T-cell (primary cell): ENCODE data around the gene MAP7D2. TPM values are rescaled to one million over a fixed set of nuclear protein-coding genes. Genes with fewer than 3 reads are reported as not detected.
"Not testable (repeated sequence)": the region's sequence is repeated elsewhere in the genome, so short reads cannot be mapped to it uniquely, and the experiment has no call there.

Source experiments
- ATAC-seq, 4 experiments: fragments of 200-7000 bp in 3 of 4; fragments of 150-1000 bp in 1 of 4; cut with Tn5 transposase; replicated peaks in 1 of 4; 1 replicate in 3 of 4; 2 replicates in 1 of 4; pipeline ENCODE4 v1.10.0; 2021; ENCODE audit warnings: moderate library complexity in 3 of 4, mild to moderate bottlenecking in 2 of 4, moderate number of reproducible peaks in 1 of 4
- CTCF ChIA-PET, 2 donors: fragments of 300-600 bp; sonication (Branson Sonifier 250); formaldehyde crosslinking; loops; one replicate each; lab custom pipeline; 2022; ENCODE audit warnings: antibody characterized with exemption in 2 of 2; lab: Charles Lee
- POLR2A ChIA-PET, 2 donors: fragments of 300-600 bp; sonication (Branson Sonifier 250); formaldehyde crosslinking; loops; one replicate each; lab custom pipeline; 2022; ENCODE audit warnings: antibody characterized with exemption in 2 of 2; lab: Charles Lee
- DNase-seq, 35 experiments: peaks; one replicate each; pipeline versions ENCODE4 v3.0.0 to v3.0.0-alpha.2; 2013 to 2023
- H3K27ac ChIP-seq: one replicate; pipeline ENCODE4 v1.5.1; 2013; ENCODE audit warnings: low read length
- H3K27me3 ChIP-seq, 2 experiments: replicated peaks in 1 of 2; 1 replicate in 1 of 2; 2 replicates in 1 of 2; pipeline versions ENCODE4 v1.6.1 to v1.7.0; 2013; ENCODE audit warnings: low read length in 1 of 2, mixed read lengths in 1 of 2; ENCODE audit not compliant: control insufficient read depth in 2 of 2, insufficient read depth in 2 of 2; ENCODE audit errors: extremely low read depth in 1 of 2
- H3K36me3 ChIP-seq, 2 donors: 1 replicate in 1 of 2; 2 replicates in 1 of 2; pipeline versions ENCODE4 v1.6.1 to v1.7.0; 2013; ENCODE audit warnings: low read length in 1 of 2; ENCODE audit not compliant: control insufficient read depth in 2 of 2, insufficient read depth in 1 of 2; ENCODE audit errors: extremely low read depth in 1 of 2
- H3K4me1 ChIP-seq, 2 experiments: 1 replicate in 1 of 2; 2 replicates in 1 of 2; pipeline versions ENCODE4 v1.6.1 to v1.7.0; 2013; ENCODE audit warnings: low read length in 2 of 2, mixed read lengths in 1 of 2; ENCODE audit not compliant: insufficient read depth in 2 of 2, control insufficient read depth in 1 of 2; ENCODE audit errors: extremely low read depth in 1 of 2
- H3K4me3 ChIP-seq, 2 donors: 1 replicate in 1 of 2; 2 replicates in 1 of 2; pipeline versions ENCODE4 v1.5.1 to v1.7.0; 2013; ENCODE audit warnings: mild to moderate bottlenecking in 2 of 2, low read length in 1 of 2, moderate library complexity in 1 of 2; ENCODE audit not compliant: control insufficient read depth in 1 of 2; ENCODE audit errors: extremely low read depth in 1 of 2
- H3K9me3 ChIP-seq: 2 replicates; pipeline ENCODE4 v1.7.0; 2013
- H3K27ac Mint-ChIP-seq, 2 donors: one replicate each; pipeline ENCODE4 v1.8.0; 2020 to 2021; ENCODE audit warnings: mild to moderate bottlenecking in 2 of 2, mixed read lengths in 2 of 2
- H3K27me3 Mint-ChIP-seq, 2 donors: one replicate each; pipeline ENCODE4 v1.8.0; 2021 to 2022; ENCODE audit warnings: mixed read lengths in 2 of 2
- H3K36me3 Mint-ChIP-seq: one replicate; pipeline ENCODE4 v1.8.0; 2021; ENCODE audit warnings: mixed read lengths
- H3K4me1 Mint-ChIP-seq, 3 donors: one replicate each; pipeline ENCODE4 v1.8.0; 2020 to 2022; ENCODE audit warnings: mixed read lengths in 3 of 3, mild to moderate bottlenecking in 1 of 3
- H3K4me3 Mint-ChIP-seq, 3 donors: one replicate each; pipeline ENCODE4 v1.8.0; 2020 to 2022; ENCODE audit warnings: mild to moderate bottlenecking in 3 of 3, mixed read lengths in 3 of 3, moderate library complexity in 3 of 3
- H3K9me3 Mint-ChIP-seq, 3 donors: one replicate each; pipeline ENCODE4 v1.8.0; 2020 to 2022; ENCODE audit warnings: mixed read lengths in 3 of 3
- WGBS: methylation state at CpG from one replicate; pipeline ENCODE4 v1.1.5; 2013; ENCODE audit warnings: missing lambda C conversion rate; ENCODE audit not compliant: insufficient coverage; 5-methylcytosine and 5-hydroxymethylcytosine counted together
- total RNA-seq, 35 experiments: library from RNA in 6 of 35; stranded (reverse) in 6 of 35; fragments of 120-200 nt in 1 of 35; gene quantifications; one replicate each; pipeline versions ENCODE4 v1.2.1 to v1.2.4 and lab custom pipeline; 2013 to 2026

The MAP7D2 gene
- total RNA-seq, 5 donors from 2014 or later (not counting 1 experiment from before 2014, with no cell fraction given), result 0.13 to 0.83 (median 0.65) TPM; not detected in 1

- WGBS, result no CpG with 5 or more reads among the region's 5 CpGs
- peaks cover 38 to 50% (median 42%) of the 10 kb centered on the region in 3 donors for H3K4me1 Mint-ChIP-seq
- ChIA-PET POLR2A (no interaction called here), CTCF (no interaction called here)
- peaks cover 2 to 17% of the 10 kb centered on the region in 2 experiments for H3K4me1 ChIP-seq
- H3K9me3 ChIP-seq, result no peaks in the 10 kb centered on the region
- DNase-seq (no peak), ATAC-seq (no peak)
- no peaks in the 10 kb centered on the region for H3K27me3 ChIP-seq
- no peak overlapping the region for H3K27ac ChIP-seq
- no peak overlapping the region for H3K4me3 ChIP-seq
- H3K36me3 Mint-ChIP-seq, result peaks cover 24% of the 10 kb centered on the region
- H3K27ac Mint-ChIP-seq, result peak overlapping the region; percentile 44 to 53
- H3K9me3 Mint-ChIP-seq, result no peaks in the 10 kb centered on the region
- no peak overlapping the region for H3K4me3 Mint-ChIP-seq
- H3K27me3 Mint-ChIP-seq, result no peaks in the 10 kb centered on the region
- peaks cover 11 to 39% of the 10 kb centered on the region in 2 donors for H3K36me3 ChIP-seq
Observed at GRCh38 chrX:20135944-20136343, 19.2 kb upstream of the MAP7D2 start.

GRCh38 chrX:20132666-20133065 is 16.0 kb upstream of the MAP7D2 start:
- WGBS, result no CpG with 5 or more reads among the region's 1 CpG
- Mint-ChIP-seq H3K27me3 (no peaks in the 10 kb centered on the region), H3K4me1 (peaks cover 20 to 27% (median 20%) of the 10 kb centered on the region in 3 donors), H3K9me3 (no peaks in the 10 kb centered on the region), H3K4me3 (no peak overlapping the region), H3K36me3 (peaks cover 22% of the 10 kb centered on the region), H3K27ac (peak overlapping the region in 1 of 2 donors; percentile 11)
- Histone ChIP-seq H3K27me3 (no peaks in the 10 kb centered on the region), H3K4me1 (no peaks in the 10 kb centered on the region), H3K9me3 (no peaks in the 10 kb centered on the region), H3K4me3 (no peak overlapping the region), H3K27ac (no peak overlapping the region), H3K36me3 (peaks cover 7 to 44% of the 10 kb centered on the region in 2 donors)
- ChIA-PET POLR2A (no interaction called here), CTCF (no interaction called here)
- no peak for DNase-seq
- no peak for ATAC-seq

DNA sequence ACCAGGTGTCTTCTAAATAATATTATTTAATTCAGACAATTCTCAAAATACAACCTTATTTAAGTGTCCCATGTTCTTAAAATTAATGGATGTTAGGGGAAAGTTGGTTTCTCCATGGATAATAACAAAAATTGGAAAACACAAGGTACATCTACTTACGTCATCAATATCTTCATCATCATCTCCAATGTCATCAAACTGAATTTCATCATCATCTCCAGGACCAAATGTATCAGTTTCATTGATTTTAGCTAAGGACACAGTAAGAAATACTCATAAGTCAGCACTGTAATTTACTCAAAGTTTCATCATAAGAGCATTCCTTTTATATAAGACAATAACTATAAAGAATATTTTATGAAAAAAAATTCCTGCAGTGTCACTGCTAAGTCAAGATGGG is 13.7 kb upstream of the MAP7D2 start:
- Mint-ChIP-seq H3K4me3 (no peak overlapping the region), H3K27me3 (no peaks in the 10 kb centered on the region), H3K4me1 (peaks cover under 1 to 4% (median 2%) of the 10 kb centered on the region in 3 donors), H3K27ac (no peak overlapping the region), H3K9me3 (no peaks in the 10 kb centered on the region), H3K36me3 (peaks cover 10% of the 10 kb centered on the region)
- peaks cover 4 to 29% of the 10 kb centered on the region in 2 donors for H3K36me3 ChIP-seq
- no peak for ATAC-seq
- ChIA-PET CTCF (interaction anchor here in 1 of 2 donors (0.8 kb wide), 1 partner anchor 221 kb away, joined by 8 read pairs; no protein-coding TSS in a partner anchor), POLR2A (no interaction called here)
- no peak for DNase-seq
- no peak overlapping the region for H3K27ac ChIP-seq
- H3K4me1 ChIP-seq, result no peaks in the 10 kb centered on the region
- no peaks in the 10 kb centered on the region for H3K27me3 ChIP-seq
- no peak overlapping the region for H3K4me3 ChIP-seq
- no peaks in the 10 kb centered on the region for H3K9me3 ChIP-seq
- no CpG with 5 or more reads among the region's 1 CpG for WGBS

DNA sequence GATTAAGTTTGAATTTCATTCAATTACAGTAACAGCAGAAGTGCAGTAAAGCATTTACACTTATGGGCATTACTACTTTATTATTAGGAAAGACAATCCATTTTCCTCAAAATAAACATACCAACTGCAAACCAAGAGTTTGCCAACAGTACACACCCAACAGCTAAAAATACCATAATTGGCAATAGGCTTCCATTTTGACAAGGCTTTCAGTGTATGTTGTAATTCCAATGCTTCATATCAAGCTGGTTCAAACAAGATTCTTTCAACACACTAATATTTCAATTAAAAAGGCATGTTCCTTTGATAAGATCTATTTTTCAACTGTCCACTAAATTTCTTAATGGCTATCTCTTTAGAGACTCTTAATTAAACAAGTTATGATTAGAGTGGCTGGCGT is 12.8 kb upstream of the MAP7D2 start:
- H3K9me3 Mint-ChIP-seq, result no peaks in the 10 kb centered on the region
- peaks cover 0 to 2% (median 0%) of the 10 kb centered on the region in 3 donors for H3K4me1 Mint-ChIP-seq
- ChIA-PET POLR2A (interaction anchor here in 1 of 2 donors (0.6 kb wide), 1 partner anchor 1348 kb away, joined by 4 read pairs; no protein-coding TSS in a partner anchor), CTCF (no interaction called here)
- no peak for ATAC-seq
- Histone ChIP-seq H3K27ac (no peak overlapping the region), H3K9me3 (no peaks in the 10 kb centered on the region), H3K4me1 (no peaks in the 10 kb centered on the region), H3K4me3 (no peak overlapping the region), H3K36me3 (peaks cover 0 to 23% of the 10 kb centered on the region in 2 donors), H3K27me3 (no peaks in the 10 kb centered on the region)
- peaks cover 10% of the 10 kb centered on the region for H3K36me3 Mint-ChIP-seq
- H3K4me3 Mint-ChIP-seq, result no peak overlapping the region
- H3K27me3 Mint-ChIP-seq, result no peaks in the 10 kb centered on the region
- no CpG with 5 or more reads among the region's 1 CpG for WGBS
- no peak overlapping the region for H3K27ac Mint-ChIP-seq
- no peak for DNase-seq

GRCh38 chrX:20128670-20129069 is 12.0 kb upstream of the MAP7D2 start:
- DNase-seq, result no peak
- no peaks in the 10 kb centered on the region for H3K4me1 ChIP-seq
- ATAC-seq, result no peak
- no peaks in the 10 kb centered on the region for H3K27me3 ChIP-seq
- H3K36me3 ChIP-seq, result peaks cover 0 to 23% of the 10 kb centered on the region in 2 donors
- Mint-ChIP-seq H3K4me1 (peaks cover 0 to 2% (median 0%) of the 10 kb centered on the region in 3 donors), H3K9me3 (no peaks in the 10 kb centered on the region), H3K27me3 (no peaks in the 10 kb centered on the region), H3K27ac (no peak overlapping the region), H3K36me3 (peaks cover 6% of the 10 kb centered on the region), H3K4me3 (no peak overlapping the region)
- no peak overlapping the region for H3K27ac ChIP-seq
- WGBS, result no CpG with 5 or more reads among the region's 4 CpGs
- no peaks in the 10 kb centered on the region for H3K9me3 ChIP-seq
- ChIA-PET CTCF (interaction anchor here (0.6 to 0.7 kb wide), 2 partner anchors 222 to 328 kb away, joined by 3 read pairs; no protein-coding TSS in a partner anchor), POLR2A (no interaction called here)
- H3K4me3 ChIP-seq, result no peak overlapping the region

DNA sequence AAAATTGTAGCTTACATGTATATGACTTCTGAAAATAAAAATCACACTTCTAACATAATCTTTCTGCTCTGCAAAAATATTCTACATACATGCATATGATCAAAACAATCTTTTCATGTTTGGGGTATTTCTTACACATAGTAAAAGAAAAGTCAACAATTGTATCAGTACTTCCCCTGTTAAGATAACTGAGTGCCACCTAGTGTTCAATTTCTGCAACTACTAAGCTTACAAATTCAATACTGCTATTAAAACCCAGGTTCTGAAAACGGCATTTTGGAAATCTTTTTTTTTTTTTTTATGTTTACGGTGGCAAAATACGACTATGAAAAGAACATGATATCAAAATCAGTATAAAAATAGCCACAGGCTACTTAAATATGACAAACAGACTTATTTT is 10.7 kb upstream of the MAP7D2 start:
- H3K36me3 ChIP-seq, result peaks cover 0 to 14% of the 10 kb centered on the region in 2 donors
- ATAC-seq, result peak in 3 of 4 experiments; percentile 57 to 76 (median 59)
- H3K4me3 Mint-ChIP-seq, H3K9me3 Mint-ChIP-seq, H3K4me3 ChIP-seq, H3K27me3 ChIP-seq, H3K27ac ChIP-seq, H3K27me3 Mint-ChIP-seq, POLR2A ChIA-PET, DNase-seq, H3K4me1 ChIP-seq, CTCF ChIA-PET, H3K36me3 Mint-ChIP-seq, H3K27ac Mint-ChIP-seq, H3K9me3 ChIP-seq, H3K4me1 Mint-ChIP-seq: not testable (repeated sequence)
- WGBS, result no CpG with 5 or more reads among the region's 3 CpGs
